Liver (tissue), 9 donors: ENCODE measurements around the gene KEAP1. TPM values are rescaled to one million over a fixed set of nuclear protein-coding genes. Genes with fewer than 3 reads are reported as not detected.

Experiments
- DNase-seq: peaks from one replicate; pipeline ENCODE4 v3.0.0-alpha.2; 2017; ENCODE audit warnings: low spot score
- H3K27ac ChIP-seq, 2 donors: one replicate each; pipeline ENCODE4 v1.7.0; 2013; ENCODE audit warnings: inconsistent platforms in 2 of 2, low read length in 2 of 2, control low read depth in 1 of 2, low read depth in 1 of 2, mild to moderate bottlenecking in 1 of 2
- H3K27me3 ChIP-seq, 4 donors: one replicate each; pipeline versions ENCODE4 v1.6.1 to v1.7.0; 2013; ENCODE audit warnings: low read length in 3 of 4, inconsistent platforms in 1 of 4, mild to moderate bottlenecking in 1 of 4, moderate library complexity in 1 of 4; ENCODE audit not compliant: control insufficient read depth in 4 of 4, insufficient read depth in 4 of 4
- H3K36me3 ChIP-seq, 4 donors: one replicate each; pipeline versions ENCODE4 v1.6.1 to v1.7.0; 2013; ENCODE audit warnings: low read length in 3 of 4, mild to moderate bottlenecking in 3 of 4, low read depth in 1 of 4, moderate library complexity in 1 of 4; ENCODE audit not compliant: control insufficient read depth in 4 of 4, insufficient read depth in 3 of 4
- H3K4me1 ChIP-seq, 4 donors: one replicate each; pipeline versions ENCODE4 v1.6.1 to v1.7.0; 2013; ENCODE audit warnings: low read length in 3 of 4, mild to moderate bottlenecking in 3 of 4, moderate library complexity in 1 of 4; ENCODE audit not compliant: control insufficient read depth in 4 of 4, insufficient read depth in 4 of 4
- H3K4me3 ChIP-seq, 3 donors: one replicate each; pipeline versions ENCODE4 v1.6.1 to v1.7.0; 2013; ENCODE audit warnings: low read length in 3 of 3, control low read depth in 1 of 3, low read depth in 1 of 3, mild to moderate bottlenecking in 1 of 3
- H3K9ac ChIP-seq, 2 donors: one replicate each; pipeline ENCODE4 v1.7.0; 2013; ENCODE audit warnings: low read length in 2 of 2, mild to moderate bottlenecking in 2 of 2, moderate library complexity in 2 of 2, control low read depth in 1 of 2, low read depth in 1 of 2
- H3K9me3 ChIP-seq, 4 donors: one replicate each; pipeline versions ENCODE4 v1.6.1 to v1.7.0; 2013; ENCODE audit warnings: low read length in 3 of 4; ENCODE audit not compliant: control insufficient read depth in 4 of 4
- CTCF ChIP-seq: fragments of 150-350 bp; IDR thresholded peaks from 2 replicates; pipeline ENCODE4 v1.5.1; 2017; ENCODE audit warnings: improper control_type of control experiment, low read depth, low read length; ENCODE audit not compliant: missing input control
- EGR1 ChIP-seq, 2 donors: IDR thresholded peaks; 2 replicates each; pipeline ENCODE4 v1.6.1; 2016 to 2018; ENCODE audit warnings: antibody characterized with exemption in 2 of 2, low read depth in 2 of 2
- FOXA1 ChIP-seq: IDR thresholded peaks from 2 replicates; pipeline ENCODE4 v1.6.1; 2016; ENCODE audit warnings: antibody characterized with exemption
- FOXA2 ChIP-seq: IDR thresholded peaks from 2 replicates; pipeline ENCODE4 v1.6.1; 2016; ENCODE audit warnings: antibody characterized with exemption
- GABPA ChIP-seq, 2 donors: IDR thresholded peaks in 1 of 2; conservative IDR thresholded peaks in 1 of 2; 2 replicates each; pipeline ENCODE4 v1.6.1; 2016; ENCODE audit warnings: antibody characterized with exemption in 2 of 2, mild to moderate bottlenecking in 1 of 2, moderate library complexity in 1 of 2
- HNF4A ChIP-seq, 2 donors: conservative IDR thresholded peaks; 2 replicates each; pipeline ENCODE4 v1.6.1; 2016; ENCODE audit warnings: antibody characterized with exemption in 2 of 2, mild to moderate bottlenecking in 2 of 2
- HNF4G ChIP-seq: IDR thresholded peaks from 2 replicates; pipeline ENCODE4 v1.6.1; 2016; ENCODE audit warnings: antibody characterized with exemption
- JUND ChIP-seq, 2 donors: IDR thresholded peaks; 2 replicates each; pipeline ENCODE4 v1.6.1; 2016; ENCODE audit warnings: antibody characterized with exemption in 2 of 2
- MAX ChIP-seq: IDR thresholded peaks from 2 replicates; pipeline ENCODE4 v1.6.1; 2016; ENCODE audit warnings: antibody characterized with exemption
- NR2F2 ChIP-seq: IDR thresholded peaks from 2 replicates; pipeline ENCODE4 v1.6.1; 2016; ENCODE audit warnings: antibody characterized with exemption
- RAD21 ChIP-seq, 2 donors: IDR thresholded peaks; 2 replicates each; pipeline ENCODE4 v1.6.1; 2016; ENCODE audit warnings: antibody characterized with exemption in 2 of 2, mild to moderate bottlenecking in 2 of 2
- REST ChIP-seq: IDR thresholded peaks from 2 replicates; pipeline ENCODE4 v1.6.1; 2016; ENCODE audit warnings: antibody characterized with exemption, mild to moderate bottlenecking
- RXRA ChIP-seq, 2 donors: IDR thresholded peaks; 2 replicates each; pipeline ENCODE4 v1.6.1; 2017 to 2018; ENCODE audit warnings: antibody characterized with exemption in 2 of 2, mild to moderate bottlenecking in 1 of 2
- SP1 ChIP-seq: IDR thresholded peaks from 2 replicates; pipeline ENCODE4 v1.6.1; 2018; ENCODE audit warnings: antibody characterized with exemption, mild to moderate bottlenecking
- TAF1 ChIP-seq: conservative IDR thresholded peaks from 2 replicates; pipeline ENCODE4 v1.6.1; 2016; ENCODE audit warnings: antibody characterized with exemption, mild to moderate bottlenecking
- YY1 ChIP-seq: IDR thresholded peaks from 2 replicates; pipeline ENCODE4 v1.6.1; 2016; ENCODE audit warnings: antibody characterized with exemption, mild to moderate bottlenecking
- WGBS: extraction: QIAGEN DNeasy Blood & Tissue Kit; methylation state at CpG from one replicate; pipeline ENCODE4 v1.1.7; 2013; 5-methylcytosine and 5-hydroxymethylcytosine counted together
- polyA plus RNA-seq, 2 donors: library from polyadenylated mRNA; stranded (reverse) in 1 of 2; unstranded in 1 of 2; fragments of 200-250 nt in 1 of 2; fragments of >200 nt in 1 of 2; fragmentation: Nextera tagmentation in 1 of 2; extraction: Ambion mirVana in 1 of 2; gene quantifications; one replicate each; pipeline versions ENCODE4 v1.2.1 to v1.2.3, GENCODE V29; 2013 to 2015
- total RNA-seq, 2 donors: library from RNA; depleted of rRNA; stranded (reverse); fragments of >200 nt; gene quantifications; one replicate each; pipeline ENCODE4 v1.2.3, GENCODE V29; 2014
- TF ChIP-seq, protein P1 (sequence below): IDR thresholded peaks from 2 replicates; pipeline ENCODE4 v1.6.1; 2016; ENCODE audit warnings: antibody characterized with exemption
- TF ChIP-seq, protein P2 (sequence below): IDR thresholded peaks from 2 replicates; pipeline ENCODE4 v1.6.1; 2016; ENCODE audit warnings: antibody characterized with exemption
- donor health status: healthy.
- donor health status: healthy.
- donor health status: healthy.
- donor health status: healthy.
- donor health status: healthy.

The KEAP1 gene
- total and polyA plus RNA-seq, 4 donors, result 44.3 to 62.3 (median 48.0) TPM

DNA sequence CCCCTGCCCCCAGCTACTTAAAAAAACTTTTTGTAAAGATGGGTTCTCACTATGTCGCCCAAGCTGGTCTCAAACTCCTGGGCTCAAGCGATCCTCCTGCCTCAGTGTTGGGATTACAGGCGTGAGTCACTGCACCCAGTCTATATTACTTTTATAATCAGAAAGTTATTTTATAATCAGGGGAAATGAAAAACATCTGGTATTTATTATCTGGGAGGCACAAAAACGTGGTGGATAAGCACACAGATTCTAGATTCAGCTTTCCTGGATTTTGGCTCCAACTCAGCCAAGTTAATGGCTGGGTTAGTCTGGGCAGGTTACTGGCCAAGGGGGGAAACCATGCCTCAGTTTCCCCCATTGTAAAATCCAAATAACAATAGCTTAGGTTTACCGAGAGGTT lies 24.7 kb downstream of the KEAP1 start:
- Histone ChIP-seq H3K4me1 (peaks cover 0 to 5% (median under 1%) of the 10 kb centered on the region in 4 donors), H3K36me3 (peaks cover 0 to 1% (median 0%) of the 10 kb centered on the region in 4 donors), H3K9me3 (no peaks in the 10 kb centered on the region), H3K27ac (no peak overlapping the region), H3K27me3 (no peaks in the 10 kb centered on the region), H3K9ac (no peak overlapping the region), H3K4me3 (peak overlapping the region in 1 of 3 donors; percentile 20)
- no peak for DNase-seq
- TF ChIP-seq FOXA2 (no peak), EGR1 (IDR thresholded peaks at IDR 0.05; ENCODE audit: low read depth in 2 of 2) (no peak), REST (no peak), NR2F2 (no peak), MAX (no peak), YY1 (no peak), RXRA (IDR thresholded peaks at IDR 0.05) (no peak), HNF4A (conservative IDR thresholded peaks at IDR 0.05) (no peak), GABPA (IDR thresholded peaks at IDR 0.05 in 1 of 2, conservative IDR thresholded peaks at IDR 0.05 in 1 of 2) (no peak), SP1 (no peak), RAD21 (IDR thresholded peaks at IDR 0.05) (no peak), CTCF (no peak), TAF1 (no peak), JUND (IDR thresholded peaks at IDR 0.05) (no peak), HNF4G (no peak), FOXA1 (no peak)
- TF ChIP-seq, protein P1, sequence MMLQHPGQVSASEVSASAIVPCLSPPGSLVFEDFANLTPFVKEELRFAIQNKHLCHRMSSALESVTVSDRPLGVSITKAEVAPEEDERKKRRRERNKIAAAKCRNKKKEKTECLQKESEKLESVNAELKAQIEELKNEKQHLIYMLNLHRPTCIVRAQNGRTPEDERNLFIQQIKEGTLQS, result no peak
- TF ChIP-seq, protein P2, sequence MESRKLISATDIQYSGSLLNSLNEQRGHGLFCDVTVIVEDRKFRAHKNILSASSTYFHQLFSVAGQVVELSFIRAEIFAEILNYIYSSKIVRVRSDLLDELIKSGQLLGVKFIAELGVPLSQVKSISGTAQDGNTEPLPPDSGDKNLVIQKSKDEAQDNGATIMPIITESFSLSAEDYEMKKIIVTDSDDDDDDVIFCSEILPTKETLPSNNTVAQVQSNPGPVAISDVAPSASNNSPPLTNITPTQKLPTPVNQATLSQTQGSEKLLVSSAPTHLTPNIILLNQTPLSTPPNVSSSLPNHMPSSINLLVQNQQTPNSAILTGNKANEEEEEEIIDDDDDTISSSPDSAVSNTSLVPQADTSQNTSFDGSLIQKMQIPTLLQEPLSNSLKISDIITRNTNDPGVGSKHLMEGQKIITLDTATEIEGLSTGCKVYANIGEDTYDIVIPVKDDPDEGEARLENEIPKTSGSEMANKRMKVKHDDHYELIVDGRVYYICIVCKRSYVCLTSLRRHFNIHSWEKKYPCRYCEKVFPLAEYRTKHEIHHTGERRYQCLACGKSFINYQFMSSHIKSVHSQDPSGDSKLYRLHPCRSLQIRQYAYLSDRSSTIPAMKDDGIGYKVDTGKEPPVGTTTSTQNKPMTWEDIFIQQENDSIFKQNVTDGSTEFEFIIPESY, result no peak
- WGBS, result 45% methylated on average over 5 of the region's 5 CpGs
